Mesodermal cell (in vitro differentiated cells): ENCODE results near the gene IP6K3.

Source experiments
- H3K27ac ChIP-seq: 2 replicates; pipeline ENCODE4 v1.7.0; 2013; ENCODE audit warnings: mild to moderate bottlenecking, low read depth, low read length, moderate library complexity; ENCODE audit not compliant: severe bottlenecking
- H3K36me3 ChIP-seq: 2 replicates; pipeline ENCODE4 v1.7.1; 2013; ENCODE audit warnings: mild to moderate bottlenecking, low read length, moderate library complexity; ENCODE audit not compliant: control insufficient read depth, insufficient read depth
- H3K4me1 ChIP-seq: one replicate; pipeline ENCODE4 v1.7.1; 2013; ENCODE audit warnings: mild to moderate bottlenecking, low read length; ENCODE audit not compliant: insufficient read depth, control insufficient read depth, poor library complexity, severe bottlenecking
- H3K4me3 ChIP-seq: 2 replicates; pipeline ENCODE4 v1.7.0; 2013; ENCODE audit warnings: low read length, control low read depth, mild to moderate bottlenecking; ENCODE audit not compliant: insufficient read depth, poor library complexity, severe bottlenecking; ENCODE audit errors: extremely low read depth
- H3K9me3 ChIP-seq: 2 replicates; pipeline ENCODE4 v1.7.1; 2013; ENCODE audit warnings: mild to moderate bottlenecking, low read length, moderate library complexity; ENCODE audit not compliant: control insufficient read depth
- WGBS, 2 experiments: methylation state at CpG; one replicate each; pipeline ENCODE4 v1.1.5; 2013; ENCODE audit warnings: missing lambda C conversion rate in 2 of 2; ENCODE audit not compliant: insufficient coverage in 2 of 2; 5-methylcytosine and 5-hydroxymethylcytosine counted together

Gene IP6K3

DNA sequence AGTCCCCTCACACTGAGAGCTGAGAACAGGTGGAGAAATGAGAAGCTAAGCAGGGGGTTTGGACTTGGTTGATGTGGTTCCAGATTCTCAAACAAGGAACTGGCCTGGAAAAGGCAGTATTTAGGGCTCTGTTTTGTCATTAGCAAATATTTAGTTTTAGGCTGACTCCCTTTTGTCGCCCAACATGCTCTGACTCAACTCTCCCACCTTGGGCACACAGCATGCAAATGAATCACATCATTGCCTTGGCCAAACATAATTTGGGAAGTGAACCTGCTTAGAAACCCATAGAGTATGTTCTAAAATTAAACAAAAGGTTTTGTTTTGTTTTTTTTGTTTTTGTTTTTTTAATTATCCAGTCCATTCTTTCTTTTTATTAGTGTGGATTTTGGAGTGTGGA is 25.7 kb downstream of the IP6K3 start:
- no peak overlapping the region for H3K4me3 ChIP-seq
- no peaks in the 10 kb centered on the region for H3K4me1 ChIP-seq
- H3K9me3 ChIP-seq: no peaks in the 10 kb centered on the region
- peaks cover 5% of the 10 kb centered on the region for H3K36me3 ChIP-seq
- WGBS, 2 experiments: no CpG with 5 or more reads among the region's 1 CpG
- no peak overlapping the region for H3K27ac ChIP-seq

DNA sequence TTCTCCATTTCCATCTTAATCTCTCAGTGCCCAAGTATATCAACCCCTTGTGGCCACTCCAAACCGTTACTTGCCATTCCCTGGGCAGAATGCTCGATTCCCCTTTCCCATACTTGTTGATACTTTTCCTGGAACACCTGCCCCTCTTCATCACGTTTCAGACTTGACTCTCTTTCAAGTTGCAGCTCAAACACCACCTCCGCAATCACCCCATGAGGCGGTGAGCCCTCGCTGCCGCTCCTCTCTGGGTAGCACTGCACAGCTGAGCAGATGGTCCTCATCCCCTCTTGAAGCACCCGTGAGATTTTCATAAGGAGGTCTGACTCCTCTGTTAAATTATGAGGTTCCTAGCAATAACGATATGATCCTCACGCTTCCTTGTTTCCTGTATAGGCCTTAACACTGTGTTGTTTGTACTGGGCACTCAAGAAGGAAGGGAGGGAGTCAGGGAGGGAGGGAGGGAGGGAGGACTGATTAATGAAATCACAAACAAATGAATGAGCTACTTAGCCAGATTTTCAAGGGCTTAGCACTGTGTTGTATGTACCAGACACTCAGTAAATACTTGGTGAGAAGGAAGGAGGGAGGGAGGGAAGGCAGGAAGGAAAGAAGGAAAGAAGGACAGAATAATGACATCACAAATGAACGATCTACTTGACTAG is 27.2 kb downstream of the IP6K3 start:
- WGBS, 2 experiments: 86 to 89% methylated on average over 9 to 10 of the region's 11 CpGs

DNA sequence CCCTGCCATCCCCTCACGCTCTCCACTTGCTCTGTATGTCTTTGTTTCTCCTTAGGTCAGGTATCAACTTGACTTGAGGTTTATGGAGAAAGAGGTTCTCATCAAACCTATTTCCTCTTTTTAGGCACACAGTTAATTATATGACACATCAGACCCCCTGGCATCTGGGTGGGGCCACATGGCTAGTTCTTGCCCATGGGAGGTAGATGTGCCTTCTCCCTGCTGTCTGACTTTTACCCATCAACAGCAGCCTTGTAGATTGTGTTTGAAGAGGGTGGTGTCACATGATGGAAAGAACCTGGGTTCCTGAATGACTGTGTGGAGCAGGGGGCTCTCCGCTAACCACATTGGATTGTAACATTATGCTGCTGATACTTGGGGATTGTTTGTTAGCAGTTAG is 28.0 kb downstream of the IP6K3 start:
- WGBS, 2 experiments: 100% methylated on average over 1 of the region's 2 CpGs; no CpG with 5 or more reads in 1 of the 2 experiments

More for the DNA sequence above, 27.2 kb downstream of the IP6K3 start:
- Histone ChIP-seq H3K36me3 (peaks cover 5% of the 10 kb centered on the region), H3K4me3 (no peak overlapping the region), H3K4me1 (no peaks in the 10 kb centered on the region), H3K27ac (no peak overlapping the region), H3K9me3 (no peaks in the 10 kb centered on the region)

DNA sequence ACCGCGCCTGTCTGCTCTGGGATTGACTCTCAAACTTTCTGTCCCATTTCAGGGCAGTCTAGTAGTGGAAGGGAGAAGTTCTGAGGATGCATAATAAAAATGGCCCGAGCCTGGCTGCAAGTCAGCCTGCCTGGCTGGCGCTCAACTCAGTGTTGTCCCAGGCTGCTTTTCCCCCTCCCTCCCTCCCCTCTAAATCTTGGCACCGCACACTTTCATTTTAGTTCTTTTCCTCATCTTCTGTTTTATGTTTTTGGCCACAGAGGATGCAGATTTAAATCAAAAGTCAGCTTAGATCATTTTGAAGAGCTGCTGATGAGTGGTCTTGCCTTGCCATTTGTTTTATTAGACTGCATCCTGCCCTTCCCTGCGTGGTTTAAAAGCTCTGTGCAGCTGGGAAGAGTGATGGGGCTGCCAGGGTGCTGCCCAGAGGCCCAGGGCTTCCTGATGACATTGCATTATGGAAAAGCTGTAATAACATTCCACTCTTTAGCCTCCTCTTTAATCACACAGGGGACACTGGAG is 28.7 kb downstream of the IP6K3 start:
- Histone ChIP-seq H3K9me3 (no peaks in the 10 kb centered on the region), H3K4me3 (no peak overlapping the region), H3K27ac (no peak overlapping the region), H3K36me3 (peaks cover 5% of the 10 kb centered on the region), H3K4me1 (no peaks in the 10 kb centered on the region)
- WGBS, 2 experiments: 95 to 96% methylated on average over 3 to 4 of the region's 6 CpGs

More for the DNA sequence above, 28.0 kb downstream of the IP6K3 start:
- H3K9me3 ChIP-seq: no peaks in the 10 kb centered on the region
- H3K36me3 ChIP-seq: peaks cover 5% of the 10 kb centered on the region
- no peak overlapping the region for H3K4me3 ChIP-seq
- H3K27ac ChIP-seq: no peak overlapping the region
- no peaks in the 10 kb centered on the region for H3K4me1 ChIP-seq

DNA sequence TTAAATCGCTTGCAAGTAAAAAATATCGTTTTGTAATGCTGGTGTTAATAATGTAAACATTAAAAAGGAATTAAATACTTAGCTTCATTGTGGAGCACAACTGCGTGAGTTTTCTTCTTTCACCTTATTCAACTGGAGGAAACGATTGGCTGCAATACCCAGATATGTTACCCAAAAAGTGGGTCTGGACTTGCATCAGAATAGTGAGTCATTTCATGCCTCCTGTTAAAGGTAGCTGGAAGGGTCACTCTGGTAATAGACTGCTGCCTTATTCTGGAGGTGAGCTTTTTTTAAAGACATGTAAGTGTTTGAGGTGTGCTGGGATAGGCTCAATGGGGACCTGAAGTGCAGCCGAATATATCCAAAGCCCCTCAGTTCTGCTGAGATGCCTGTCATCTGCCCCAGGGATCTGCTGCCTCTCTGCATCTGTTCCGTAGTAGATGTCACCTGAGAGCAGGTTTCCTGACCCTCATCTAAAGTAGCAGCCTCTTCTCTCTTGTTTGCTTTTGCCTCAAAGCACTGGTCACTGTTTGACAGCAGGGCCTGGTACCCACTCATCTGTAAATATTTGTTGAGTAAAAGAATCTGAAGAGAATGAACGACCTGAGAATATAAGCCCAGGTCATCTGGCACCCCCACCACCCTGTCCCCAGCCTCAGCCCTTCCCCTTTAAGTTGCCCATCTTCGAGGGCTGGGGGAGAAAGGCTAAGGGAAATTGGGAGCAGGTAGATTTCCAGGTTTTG is 29.6 kb downstream of the IP6K3 start:
- Histone ChIP-seq H3K4me1 (no peaks in the 10 kb centered on the region), H3K27ac (no peak overlapping the region), H3K36me3 (no peaks in the 10 kb centered on the region), H3K4me3 (no peak overlapping the region), H3K9me3 (no peaks in the 10 kb centered on the region)
- WGBS, 2 experiments: 81 to 84% methylated on average over 3 of the region's 8 CpGs

DNA sequence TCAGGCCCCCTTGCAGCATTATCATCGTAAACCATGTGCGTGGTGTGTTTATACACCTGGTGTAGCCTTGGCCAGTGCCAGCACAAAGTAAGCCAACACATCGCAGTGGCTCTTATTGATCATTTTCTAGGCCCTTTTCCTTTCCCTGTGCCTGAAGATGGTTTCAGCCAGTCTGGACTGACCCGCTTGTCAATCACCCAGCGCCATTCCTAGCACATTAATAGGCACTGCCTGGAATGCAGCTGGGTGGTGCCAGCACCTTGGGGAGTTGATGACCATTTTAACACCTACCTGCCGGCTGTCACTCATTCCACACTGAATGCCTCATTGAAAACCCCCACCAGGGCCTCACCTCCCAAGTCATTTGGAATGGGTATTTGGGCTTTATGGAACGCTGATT is 30.3 kb downstream of the IP6K3 start:
- Histone ChIP-seq H3K9me3 (no peaks in the 10 kb centered on the region), H3K27ac (no peak overlapping the region), H3K36me3 (no peaks in the 10 kb centered on the region), H3K4me1 (peaks cover 3% of the 10 kb centered on the region), H3K4me3 (no peak overlapping the region)
- WGBS, 2 experiments: 86 to 91% methylated on average over 5 to 6 of the region's 7 CpGs

DNA sequence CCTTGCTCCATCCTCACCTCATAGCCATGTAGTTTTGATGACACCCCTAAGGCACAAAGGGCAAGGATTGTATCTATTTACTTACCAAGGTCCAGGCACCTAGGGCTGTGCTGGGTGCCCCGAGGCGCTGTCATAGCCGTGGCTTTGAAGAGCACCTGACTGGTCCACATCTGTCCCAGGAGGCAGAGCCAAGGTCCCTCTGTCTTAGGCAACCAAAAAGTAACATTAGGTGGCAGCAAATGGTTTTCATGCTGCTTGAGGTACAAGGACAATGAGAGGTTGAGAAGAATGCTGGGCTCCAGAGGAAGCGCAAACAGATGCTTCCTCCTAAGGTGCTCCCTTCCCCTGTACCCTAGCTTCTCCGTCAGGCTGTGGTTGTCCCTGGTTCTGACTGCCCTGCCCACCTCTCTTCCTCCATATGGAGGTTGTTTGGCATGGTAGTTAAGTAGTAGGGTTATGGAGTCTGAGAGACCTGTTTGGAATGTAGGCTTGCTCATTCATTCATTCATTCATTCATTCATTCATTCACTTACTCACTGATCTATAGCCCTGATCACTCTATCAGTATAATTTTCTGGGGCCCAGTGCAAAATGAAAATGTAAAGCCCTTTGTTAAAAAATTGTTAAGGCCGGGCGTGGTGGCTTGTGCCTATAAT is 32.2 kb downstream of the IP6K3 start:
- Histone ChIP-seq H3K9me3 (no peaks in the 10 kb centered on the region), H3K36me3 (peaks cover 10% of the 10 kb centered on the region), H3K4me1 (peaks cover 3% of the 10 kb centered on the region), H3K4me3 (no peak overlapping the region), H3K27ac (no peak overlapping the region)
- 90 to 94% methylated on average over 6 of the region's 7 CpGs for WGBS, 2 experiments

DNA sequence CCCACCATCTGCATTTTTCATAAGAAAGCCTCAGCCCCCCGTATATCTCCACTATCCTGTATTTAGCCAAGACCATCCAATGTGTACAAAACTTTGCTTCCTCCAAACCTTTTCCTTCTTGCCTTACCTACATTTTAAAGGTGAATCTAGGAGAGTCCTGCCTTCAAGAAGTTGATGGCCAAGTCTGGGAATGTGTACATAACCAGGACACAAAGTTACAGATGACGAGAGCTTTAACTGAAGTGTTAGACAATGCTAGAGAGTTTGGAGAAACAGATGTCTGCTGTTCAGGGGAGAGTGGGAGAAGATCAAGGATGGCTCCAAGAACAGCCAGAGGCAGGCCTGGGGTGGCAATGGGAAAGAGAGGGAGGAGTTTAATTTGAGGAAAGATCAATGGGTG is 32.9 kb downstream of the IP6K3 start:
- no peak overlapping the region for H3K4me3 ChIP-seq
- peaks cover 3% of the 10 kb centered on the region for H3K4me1 ChIP-seq
- 89 to 98% methylated on average over 1 to 2 of the region's 2 CpGs for WGBS, 2 experiments
- H3K36me3 ChIP-seq: peaks cover 16% of the 10 kb centered on the region
- H3K9me3 ChIP-seq: no peaks in the 10 kb centered on the region
- H3K27ac ChIP-seq: no peak overlapping the region

DNA sequence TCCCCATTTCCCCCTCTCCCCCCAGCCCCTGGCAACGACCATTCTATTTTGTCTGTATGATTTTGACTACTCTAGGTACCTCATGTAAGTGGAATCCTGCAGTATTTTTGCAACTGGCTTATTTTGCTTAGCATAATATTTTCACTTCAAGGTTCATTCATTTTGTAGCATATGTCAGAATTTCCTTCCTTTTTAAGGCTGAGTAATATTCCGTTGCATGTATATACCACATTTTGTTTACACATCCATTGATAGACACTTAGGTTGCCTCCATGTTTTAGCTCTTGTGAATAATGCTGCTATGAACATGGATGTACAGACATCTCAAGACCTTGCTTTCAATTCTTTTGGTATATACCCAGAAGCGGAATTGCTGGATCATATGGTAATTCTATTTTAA is 33.8 kb downstream of the IP6K3 start:
- Histone ChIP-seq H3K4me3 (no peak overlapping the region), H3K9me3 (no peaks in the 10 kb centered on the region), H3K36me3 (peaks cover 23% of the 10 kb centered on the region), H3K4me1 (peaks cover 3% of the 10 kb centered on the region), H3K27ac (no peak overlapping the region)
- 100% methylated on average over 1 of the region's 3 CpGs; no CpG with 5 or more reads in 1 of the 2 experiments for WGBS, 2 experiments

DNA sequence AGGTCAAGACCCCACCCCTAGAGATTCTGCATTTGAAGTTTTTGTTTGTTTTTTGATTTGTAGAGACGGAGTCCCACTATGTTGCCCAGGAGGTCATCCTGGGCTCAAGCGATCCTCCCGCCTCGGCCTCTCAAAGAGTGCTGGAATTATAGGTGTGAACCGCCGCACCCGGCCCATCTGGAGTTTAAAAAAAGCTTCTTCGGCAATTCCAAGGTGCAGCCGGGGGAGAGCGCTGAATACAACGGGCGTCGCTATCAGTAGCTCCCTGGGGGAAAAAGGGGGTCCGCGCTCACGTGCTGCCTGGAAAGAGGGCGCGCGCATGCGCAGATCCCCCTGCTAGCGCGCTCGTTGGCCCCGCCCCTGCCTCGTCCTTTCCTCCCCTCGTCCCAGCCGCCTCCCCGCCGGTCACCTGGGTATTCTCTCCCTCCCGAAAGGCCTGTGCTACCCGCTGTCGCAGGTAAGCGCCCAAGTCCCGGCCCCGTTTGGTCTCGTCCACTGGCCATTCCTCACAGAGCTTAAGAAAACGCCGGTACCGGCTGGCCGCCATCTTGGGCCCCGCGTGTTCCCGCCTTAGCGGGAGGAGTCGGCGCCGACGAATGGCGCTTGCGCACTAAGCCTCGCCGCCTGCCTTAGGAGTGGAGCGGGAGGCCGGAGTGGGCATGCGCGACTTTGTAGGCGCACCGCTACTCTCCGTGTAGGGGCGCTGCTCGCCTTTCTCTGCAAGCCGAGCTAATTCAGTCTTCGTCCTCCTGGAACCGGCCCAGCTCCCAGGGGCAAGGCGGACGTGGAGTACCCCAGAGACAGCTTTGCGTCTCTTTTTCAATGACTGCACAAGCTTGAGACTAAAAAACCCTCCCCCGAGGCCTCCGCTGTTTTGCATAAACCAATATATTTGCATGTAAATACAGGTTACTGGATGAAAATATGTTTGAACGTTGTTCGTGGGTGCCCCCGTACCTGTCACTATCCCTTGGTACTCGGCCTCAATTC is 35.3 kb downstream of the IP6K3 start, which contains the start of gene UQCC2:
TSS of gene UQCC2 (minus strand) at position 561 of the 990 bp plus-strand sequence. CDS start at position 547, 14 bp downstream.
- H3K9me3 ChIP-seq: no peaks in the 10 kb centered on the region
- 5 to 10% methylated on average over 45 to 62 of the region's 73 CpGs for WGBS, 2 experiments
- peak within 1 kb of the TSS; percentile 70 for H3K4me3 ChIP-seq
- peak within 1 kb of the TSS; percentile 79 for H3K27ac ChIP-seq
- peaks cover 3% of the 10 kb centered on the region for H3K4me1 ChIP-seq
- peaks cover 34% of the 10 kb centered on the region for H3K36me3 ChIP-seq
